Measurements from ENCODE around the gene CDH4. TPM values are rescaled to one million over a fixed set of nuclear protein-coding genes. Genes with fewer than 3 reads are reported as not detected.

Gene CDH4
- total and polyA plus RNA-seq, 2 of the 13 experiments (the other 11 are each of a cell fraction or from before 2014, with no cell fraction given): not detected

DNA sequence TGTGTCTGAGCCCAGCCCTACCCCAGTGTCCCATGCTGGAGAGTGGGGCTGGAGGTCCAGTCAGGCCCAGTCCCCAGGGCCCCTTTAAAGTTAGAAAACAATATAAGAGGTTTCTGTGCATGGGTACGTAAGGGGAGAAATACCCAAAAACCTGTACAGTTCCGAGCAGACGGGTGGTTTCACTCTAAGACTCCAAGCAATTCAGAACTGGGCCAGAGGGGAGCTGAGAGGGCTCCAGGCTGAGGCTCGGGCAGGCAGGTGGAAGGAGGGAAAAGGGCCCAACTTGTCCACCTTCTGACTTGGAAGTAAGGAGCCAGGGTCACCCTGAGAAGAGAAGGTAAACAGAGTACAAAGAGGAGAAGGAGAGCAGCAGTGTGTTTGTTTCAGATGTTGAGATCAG is 296.0 kb downstream of the CDH4 start:
- Histone ChIP-seq H3K27me3 (ENCODE audit: control insufficient read depth in 1 of 2, insufficient read depth in 2 of 2, low read length in 2 of 2) (peaks cover 9 to 47% of the 10 kb centered on the region in 2 experiments; a peak in 4 of 5 replicates), H3K4me3 (replicated peaks in 1 of 3; ENCODE audit: insufficient read depth in 1 of 3, low read depth in 2 of 3, low read length in 3 of 3) (no peak overlapping the region), H3K4me2 (ENCODE audit: low read depth, low read length) (no peak overlapping the region), H3K9ac (ENCODE audit: insufficient read depth, low read depth, low read length) (no peak overlapping the region), H3K36me3 (replicated peaks in 1 of 2; ENCODE audit: control insufficient read depth in 1 of 2, insufficient read depth in 2 of 2, low read length in 2 of 2) (no peaks in the 10 kb centered on the region), H3K27ac (ENCODE audit: extremely low read length, insufficient read depth, low read length) (no peak overlapping the region), H2AFZ (ENCODE audit: low read length) (no peak overlapping the region), H3K9me3 (ENCODE audit: low read length) (peaks cover 17% of the 10 kb centered on the region), H3K79me2 (ENCODE audit: insufficient read depth, low read length) (no peaks in the 10 kb centered on the region), H3K4me1 (ENCODE audit: insufficient read depth, low read length) (no peaks in the 10 kb centered on the region), H4K20me1 (ENCODE audit: insufficient read depth, low read length) (no peaks in the 10 kb centered on the region)
- ATAC-seq (no peak), DNase-seq (ENCODE audit: low spot score) (no peak), FAIRE-seq (no peak)
- in situ Hi-C loops (cut with HindIII; ENCODE audit: extremely low pct_ligation_motif_present, low pct_unique_long_range_greater_than_20kb) (no loop called here), intact Hi-C loops (cut with micrococcal nuclease; ENCODE audit: unreplicated experiment) (no loop called here)
- BruUV-seq (replicated peaks): no TSS peak
- POLR2A ChIA-PET: no interaction called here
- WGBS (ENCODE audit: low lambda C conversion rate): 10% methylated on average over 4 of the region's 4 CpGs
- CTCF ChIA-PET (ENCODE audit: low intra/inter-chr PET ratio, low total read pairs): no interaction called here
- TF ChIP-seq, protein P1, sequence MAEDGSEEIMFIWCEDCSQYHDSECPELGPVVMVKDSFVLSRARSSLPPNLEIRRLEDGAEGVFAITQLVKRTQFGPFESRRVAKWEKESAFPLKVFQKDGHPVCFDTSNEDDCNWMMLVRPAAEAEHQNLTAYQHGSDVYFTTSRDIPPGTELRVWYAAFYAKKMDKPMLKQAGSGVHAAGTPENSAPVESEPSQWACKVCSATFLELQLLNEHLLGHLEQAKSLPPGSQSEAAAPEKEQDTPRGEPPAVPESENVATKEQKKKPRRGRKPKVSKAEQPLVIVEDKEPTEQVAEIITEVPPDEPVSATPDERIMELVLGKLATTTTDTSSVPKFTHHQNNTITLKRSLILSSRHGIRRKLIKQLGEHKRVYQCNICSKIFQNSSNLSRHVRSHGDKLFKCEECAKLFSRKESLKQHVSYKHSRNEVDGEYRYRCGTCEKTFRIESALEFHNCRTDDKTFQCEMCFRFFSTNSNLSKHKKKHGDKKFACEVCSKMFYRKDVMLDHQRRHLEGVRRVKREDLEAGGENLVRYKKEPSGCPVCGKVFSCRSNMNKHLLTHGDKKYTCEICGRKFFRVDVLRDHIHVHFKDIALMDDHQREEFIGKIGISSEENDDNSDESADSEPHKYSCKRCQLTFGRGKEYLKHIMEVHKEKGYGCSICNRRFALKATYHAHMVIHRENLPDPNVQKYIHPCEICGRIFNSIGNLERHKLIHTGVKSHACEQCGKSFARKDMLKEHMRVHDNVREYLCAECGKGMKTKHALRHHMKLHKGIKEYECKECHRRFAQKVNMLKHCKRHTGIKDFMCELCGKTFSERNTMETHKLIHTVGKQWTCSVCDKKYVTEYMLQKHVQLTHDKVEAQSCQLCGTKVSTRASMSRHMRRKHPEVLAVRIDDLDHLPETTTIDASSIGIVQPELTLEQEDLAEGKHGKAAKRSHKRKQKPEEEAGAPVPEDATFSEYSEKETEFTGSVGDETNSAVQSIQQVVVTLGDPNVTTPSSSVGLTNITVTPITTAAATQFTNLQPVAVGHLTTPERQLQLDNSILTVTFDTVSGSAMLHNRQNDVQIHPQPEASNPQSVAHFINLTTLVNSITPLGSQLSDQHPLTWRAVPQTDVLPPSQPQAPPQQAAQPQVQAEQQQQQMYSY (CRISPR knock-in tag; IDR thresholded peaks at IDR 0.05): no peak
- TF ChIP-seq ASH2L (IDR thresholded peaks at IDR 0.05; ENCODE audit: insufficient read length, low read depth, low read length) (no peak), ATM (IDR thresholded peaks at IDR 0.05; ENCODE audit: borderline replicate concordance) (no peak), HNRNPL (IDR thresholded peaks at IDR 0.05; ENCODE audit: low read depth, low read length) (no peak), ZNF75D (CRISPR knock-in tag; IDR thresholded peaks at IDR 0.05; ENCODE audit: borderline replicate concordance) (no peak), RAD21 (CRISPR knock-in tag; IDR thresholded peaks at IDR 0.05) (no peak), E2F5 (CRISPR knock-in tag; conservative IDR thresholded peaks at IDR 0.05) (no peak), DR1 (CRISPR knock-in tag; IDR thresholded peaks at IDR 0.05) (no peak), MZF1 (CRISPR knock-in tag; IDR thresholded peaks at IDR 0.05; ENCODE audit: borderline replicate concordance) (no peak), ZNF503 (CRISPR knock-in tag; IDR thresholded peaks at IDR 0.05) (no peak), SOX13 (IDR thresholded peaks at IDR 0.05) (no peak), SOX13 (CRISPR knock-in tag; conservative IDR thresholded peaks at IDR 0.05 in 1 of 2, IDR thresholded peaks at IDR 0.05 in 1 of 2) (no peak), ZNF33A (CRISPR knock-in tag; IDR thresholded peaks at IDR 0.05; ENCODE audit: borderline replicate concordance) (no peak)
- TF ChIP-seq, protein P2, sequence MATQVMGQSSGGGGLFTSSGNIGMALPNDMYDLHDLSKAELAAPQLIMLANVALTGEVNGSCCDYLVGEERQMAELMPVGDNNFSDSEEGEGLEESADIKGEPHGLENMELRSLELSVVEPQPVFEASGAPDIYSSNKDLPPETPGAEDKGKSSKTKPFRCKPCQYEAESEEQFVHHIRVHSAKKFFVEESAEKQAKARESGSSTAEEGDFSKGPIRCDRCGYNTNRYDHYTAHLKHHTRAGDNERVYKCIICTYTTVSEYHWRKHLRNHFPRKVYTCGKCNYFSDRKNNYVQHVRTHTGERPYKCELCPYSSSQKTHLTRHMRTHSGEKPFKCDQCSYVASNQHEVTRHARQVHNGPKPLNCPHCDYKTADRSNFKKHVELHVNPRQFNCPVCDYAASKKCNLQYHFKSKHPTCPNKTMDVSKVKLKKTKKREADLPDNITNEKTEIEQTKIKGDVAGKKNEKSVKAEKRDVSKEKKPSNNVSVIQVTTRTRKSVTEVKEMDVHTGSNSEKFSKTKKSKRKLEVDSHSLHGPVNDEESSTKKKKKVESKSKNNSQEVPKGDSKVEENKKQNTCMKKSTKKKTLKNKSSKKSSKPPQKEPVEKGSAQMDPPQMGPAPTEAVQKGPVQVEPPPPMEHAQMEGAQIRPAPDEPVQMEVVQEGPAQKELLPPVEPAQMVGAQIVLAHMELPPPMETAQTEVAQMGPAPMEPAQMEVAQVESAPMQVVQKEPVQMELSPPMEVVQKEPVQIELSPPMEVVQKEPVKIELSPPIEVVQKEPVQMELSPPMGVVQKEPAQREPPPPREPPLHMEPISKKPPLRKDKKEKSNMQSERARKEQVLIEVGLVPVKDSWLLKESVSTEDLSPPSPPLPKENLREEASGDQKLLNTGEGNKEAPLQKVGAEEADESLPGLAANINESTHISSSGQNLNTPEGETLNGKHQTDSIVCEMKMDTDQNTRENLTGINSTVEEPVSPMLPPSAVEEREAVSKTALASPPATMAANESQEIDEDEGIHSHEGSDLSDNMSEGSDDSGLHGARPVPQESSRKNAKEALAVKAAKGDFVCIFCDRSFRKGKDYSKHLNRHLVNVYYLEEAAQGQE (IDR thresholded peaks at IDR 0.05; ENCODE audit: borderline replicate concordance in 1 of 2, low read depth in 1 of 2, low read length in 2 of 2): no peak
- TF ChIP-seq, protein P3, sequence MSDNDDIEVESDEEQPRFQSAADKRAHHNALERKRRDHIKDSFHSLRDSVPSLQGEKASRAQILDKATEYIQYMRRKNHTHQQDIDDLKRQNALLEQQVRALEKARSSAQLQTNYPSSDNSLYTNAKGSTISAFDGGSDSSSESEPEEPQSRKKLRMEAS (IDR thresholded peaks at IDR 0.05): no peak

Data from HepG2 (cell line).